ENCODE measurements around the gene PAF1.
A peak's percentile ranks its signal among the peaks of the same experiment; 100 is the strongest.

- TF ChIP-seq CTCF (IDR thresholded peaks at IDR 0.05) (no peak), EZH2 (IDR thresholded peaks at IDR 0.05) (peak; percentile 54), EZH2phosphoT487 (IDR thresholded peaks at IDR 0.05) (no peak)
Observed at GRCh38 chr19:39406656-39407409, 15.9 kb upstream of the PAF1 start, which contains the start of gene ZFP36.

Measured in neural progenitor cell (in vitro differentiated cells).